ENCODE results near the gene TGM6.

The TGM6 gene

GRCh38 chr20:2380601-2381000 lies at the start of gene TGM6:
TGM6 (plus strand) TSS chr20:2380901; CDS start chr20:2380969, 68 bp downstream.
- DNase-seq, result no peak
- ATAC-seq, result no peak

GRCh38 chr20:2331106-2331505 lies 49.6 kb upstream of the TGM6 start:
- no peak for ATAC-seq
- DNase-seq, result no peak

DNA sequence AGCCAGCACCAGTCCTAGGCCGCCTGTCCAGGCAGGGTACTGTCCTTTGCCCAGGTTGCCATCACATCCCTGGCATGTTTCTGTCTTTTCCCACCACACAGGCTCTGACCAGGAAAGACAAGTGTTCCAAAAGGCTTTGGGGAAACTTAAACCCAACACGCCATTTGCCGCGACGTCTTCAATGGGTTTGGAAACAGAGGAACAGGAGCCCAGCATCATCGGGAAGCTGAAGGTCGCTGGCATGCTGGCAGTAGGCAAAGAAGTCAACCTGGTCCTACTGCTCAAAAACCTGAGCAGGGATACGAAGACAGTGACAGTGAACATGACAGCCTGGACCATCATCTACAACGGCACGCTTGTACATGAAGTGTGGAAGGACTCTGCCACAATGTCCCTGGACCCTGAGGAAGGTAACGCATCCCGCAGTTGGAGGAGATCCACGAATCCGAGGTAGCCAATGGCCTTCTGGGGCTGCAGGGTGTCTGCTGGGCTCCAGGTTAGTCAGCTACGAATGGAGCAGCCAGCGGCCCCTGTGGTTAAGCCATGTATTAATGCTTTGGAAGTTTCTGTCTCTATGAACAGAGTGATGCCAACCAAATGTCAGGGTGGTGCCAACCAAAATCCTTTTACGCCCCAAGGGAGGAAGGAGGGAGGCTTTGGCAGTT lies 48.7 kb upstream of the TGM6 start:
- DNase-seq (no peak), ATAC-seq (no peak)

GRCh38 chr20:2332711-2333110 lies 48.0 kb upstream of the TGM6 start:
- no peak for ATAC-seq
- DNase-seq, result no peak

GRCh38 chr20:2333821-2334220 lies 46.9 kb upstream of the TGM6 start:
- ATAC-seq (no peak), DNase-seq (no peak)

DNA sequence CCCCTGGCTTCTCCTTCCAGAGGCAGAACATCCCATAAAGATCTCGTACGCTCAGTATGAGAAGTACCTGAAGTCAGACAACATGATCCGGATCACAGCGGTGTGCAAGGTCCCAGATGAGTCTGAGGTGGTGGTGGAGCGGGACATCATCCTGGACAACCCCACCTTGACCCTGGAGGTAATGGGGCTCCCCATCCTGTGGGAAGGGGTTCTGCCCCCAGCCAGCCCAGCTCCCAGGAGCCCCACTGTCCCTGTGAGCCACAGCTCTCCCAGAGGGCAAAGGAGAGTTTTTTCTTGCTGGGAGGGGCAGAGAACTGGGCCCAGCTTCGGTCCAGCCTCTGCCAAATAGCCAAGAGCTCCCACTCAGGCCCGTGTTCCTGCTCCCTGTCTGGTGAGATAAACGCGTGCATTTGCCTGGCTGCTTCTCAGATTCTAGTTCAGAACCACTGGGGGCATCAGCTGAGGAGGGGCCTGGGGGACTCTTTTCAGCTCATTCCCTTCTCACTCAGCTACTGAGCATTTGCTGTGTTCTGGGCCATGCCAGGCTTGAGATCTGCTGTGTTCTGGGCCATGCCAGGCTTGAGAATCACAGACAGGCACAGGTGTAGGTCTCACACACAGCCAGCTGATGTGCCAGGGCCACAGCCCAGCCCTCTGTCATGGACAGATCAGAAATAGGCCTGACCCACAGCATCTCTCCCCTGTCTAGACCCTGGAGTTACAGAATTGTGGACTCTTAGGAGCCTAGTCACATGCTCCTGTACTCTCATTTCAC lies 45.4 kb upstream of the TGM6 start:
- no peak for ATAC-seq
- no peak for DNase-seq

- no peak for DNase-seq
- ATAC-seq, result no peak
These were observed 44.2 kb upstream of the TGM6 start for GRCh38 chr20:2336471-2336870.

DNA sequence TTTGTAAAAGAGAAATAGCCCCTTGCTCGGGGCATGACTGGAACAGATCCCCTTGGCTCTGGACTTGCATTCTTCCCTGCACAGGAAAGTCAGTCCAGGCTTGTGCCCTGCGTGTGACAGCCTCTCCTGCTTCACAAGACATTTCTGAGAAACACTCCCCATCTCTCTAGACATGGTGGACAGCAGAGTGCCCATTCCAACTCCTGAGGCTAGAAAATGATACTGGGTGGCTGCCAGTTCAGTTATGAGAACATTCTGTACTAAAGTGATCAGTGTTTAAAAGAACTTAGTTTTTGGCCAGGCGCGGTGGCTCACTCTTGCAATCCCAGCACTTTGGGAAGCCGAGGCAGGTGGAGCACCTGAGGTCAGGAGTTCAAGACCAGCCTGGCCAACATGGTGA lies 43.6 kb upstream of the TGM6 start:
- ATAC-seq, result no peak
- no peak for DNase-seq

DNA sequence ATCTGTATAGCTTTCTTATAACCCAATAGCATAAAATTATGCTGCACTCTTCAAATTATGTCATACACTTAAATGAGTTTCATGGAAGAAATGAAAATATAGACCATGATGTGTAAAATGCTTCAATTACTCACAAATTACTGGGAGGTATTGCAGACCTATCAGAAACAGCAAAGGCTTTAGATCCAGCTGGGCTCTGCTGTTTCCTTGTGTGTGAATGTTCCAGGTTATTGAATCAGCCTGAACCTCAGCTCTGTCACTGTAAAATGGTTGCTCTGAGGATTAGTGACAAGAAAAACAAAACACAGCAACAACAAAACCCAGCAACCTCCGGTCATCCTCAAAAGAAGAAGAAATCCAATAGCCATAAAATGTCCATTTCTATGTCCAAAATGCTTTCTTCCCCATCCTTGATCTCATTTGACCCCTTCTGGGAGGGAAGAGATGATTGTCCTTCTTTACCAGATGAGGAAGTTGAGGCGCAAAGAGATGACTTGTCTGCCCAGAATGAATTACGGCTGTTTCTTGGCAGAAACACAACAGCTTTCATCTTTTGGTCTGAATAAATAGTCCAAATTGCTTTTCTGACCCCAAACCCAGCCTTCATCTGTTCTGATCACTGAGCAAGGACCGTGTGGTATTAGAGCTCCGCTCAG lies 42.2 kb upstream of the TGM6 start:
- DNase-seq (no peak), ATAC-seq (no peak)

DNA sequence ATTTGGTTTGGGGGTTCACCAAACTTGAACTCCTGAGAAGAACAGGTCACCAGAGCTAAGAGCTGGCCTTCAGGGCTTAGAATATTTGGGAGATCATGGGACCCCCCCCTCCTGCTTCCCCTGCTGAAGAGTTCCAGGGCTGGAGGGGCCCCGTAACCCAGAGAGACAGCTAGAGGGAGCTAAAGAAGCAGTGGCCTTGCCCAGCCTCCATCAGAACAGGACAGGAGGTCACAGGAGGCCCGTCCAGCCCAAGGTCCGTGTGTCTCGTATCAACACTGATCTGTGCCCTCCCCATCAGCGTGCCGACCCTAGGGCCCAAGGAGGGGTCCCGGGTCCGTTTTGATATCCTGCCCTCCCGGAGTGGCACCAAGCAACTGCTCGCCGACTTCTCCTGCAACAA lies 40.6 kb upstream of the TGM6 start:
- DNase-seq, result no peak
- no peak for ATAC-seq

GRCh38 chr20:2340823-2341222 lies 39.9 kb upstream of the TGM6 start:
- no peak for ATAC-seq

GRCh38 chr20:2341336-2341735 lies 39.4 kb upstream of the TGM6 start:
- ATAC-seq, result no peak
- no peak for DNase-seq

More at GRCh38 chr20:2340823-2341222, 39.9 kb upstream of the TGM6 start:
- no peak for DNase-seq

DNA sequence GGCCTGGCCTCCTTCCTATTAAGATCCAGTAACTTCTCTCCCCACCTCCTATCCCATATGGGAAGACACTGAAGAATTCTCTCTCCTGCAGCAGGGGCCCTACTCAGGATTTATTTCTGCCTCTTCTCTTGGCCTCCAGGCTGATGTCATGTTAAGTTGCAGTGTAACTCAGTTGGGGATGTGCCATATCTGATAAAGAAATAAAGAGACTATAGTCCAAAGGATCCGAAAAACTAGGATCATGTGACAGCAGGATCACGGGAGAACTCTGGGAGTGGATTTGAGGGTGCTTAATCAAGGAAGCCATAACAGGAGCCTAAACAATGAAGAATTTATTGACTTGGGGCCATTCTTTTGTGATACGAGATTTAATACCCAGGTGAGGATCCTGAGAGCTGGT lies 38.5 kb upstream of the TGM6 start:
- no peak for ATAC-seq
- no peak for DNase-seq

- ATAC-seq (no peak), DNase-seq (no peak)
These were observed 34.5 kb upstream of the TGM6 start for GRCh38 chr20:2346188-2346587.

DNA sequence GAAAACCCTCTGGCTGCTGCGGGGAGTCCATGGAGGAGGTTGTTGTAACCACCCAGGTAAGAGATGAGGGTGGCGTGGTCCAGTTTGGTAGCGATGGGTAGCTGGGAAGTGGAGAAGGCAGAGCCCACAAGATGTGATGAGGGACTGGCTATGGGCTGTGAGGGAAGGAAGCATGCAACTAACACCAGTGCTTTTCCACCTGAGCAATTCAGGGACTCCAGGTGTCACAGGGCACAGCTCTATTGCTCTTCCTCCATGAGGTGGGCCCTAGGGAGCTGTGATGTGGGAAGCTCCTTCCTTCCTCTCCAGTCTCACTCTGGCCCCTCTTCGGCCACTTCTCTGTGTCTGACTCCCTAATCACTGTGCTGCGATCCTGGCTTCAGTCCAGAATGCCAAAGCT lies 32.4 kb upstream of the TGM6 start:
- DNase-seq (no peak), ATAC-seq (no peak)

DNA sequence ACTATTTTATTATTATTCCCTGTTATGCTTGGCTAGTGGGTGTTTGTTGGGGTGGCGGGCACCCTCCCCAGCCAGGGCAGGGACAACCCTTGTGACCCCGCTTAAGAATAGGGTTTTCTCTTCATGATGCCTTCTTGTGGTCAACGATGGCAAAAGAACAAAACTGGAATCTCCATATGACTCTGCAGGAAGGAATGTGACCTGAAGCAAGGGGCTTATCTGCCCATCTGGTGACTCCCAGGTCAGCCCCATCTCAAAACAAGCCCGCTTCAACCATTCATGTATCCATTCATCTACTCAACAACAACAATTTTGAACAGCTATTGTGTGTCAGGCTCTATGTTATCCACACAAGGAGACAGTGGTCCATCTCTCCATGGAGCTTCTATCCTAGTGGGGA lies 30.9 kb upstream of the TGM6 start:
- DNase-seq (no peak), ATAC-seq (no peak)

- ATAC-seq (no peak), DNase-seq (no peak)
These were observed 30.1 kb upstream of the TGM6 start for GRCh38 chr20:2350606-2351005.

DNA sequence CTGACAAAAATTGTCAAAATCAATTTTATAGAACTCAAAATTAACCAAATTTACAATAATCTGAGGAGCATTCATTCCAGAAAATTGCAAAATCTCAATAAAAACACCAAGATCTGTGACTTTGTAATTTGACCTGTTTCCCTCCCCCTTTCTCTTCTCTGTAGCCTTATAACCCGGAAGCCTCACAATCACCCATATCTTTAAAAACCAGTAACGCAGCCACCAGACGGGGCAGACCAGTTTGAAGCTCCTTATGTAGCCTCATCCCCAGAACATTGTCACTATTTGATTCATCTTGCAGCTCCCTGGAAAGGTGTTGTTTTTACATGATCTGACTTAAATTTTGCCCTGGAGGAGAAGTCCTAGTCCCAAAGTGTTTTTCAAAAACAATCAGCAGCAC lies 27.5 kb upstream of the TGM6 start:
- ATAC-seq (no peak), DNase-seq (no peak)

- no peak for DNase-seq
- no peak for ATAC-seq
These were observed 23.6 kb upstream of the TGM6 start for GRCh38 chr20:2357114-2357513.

DNA sequence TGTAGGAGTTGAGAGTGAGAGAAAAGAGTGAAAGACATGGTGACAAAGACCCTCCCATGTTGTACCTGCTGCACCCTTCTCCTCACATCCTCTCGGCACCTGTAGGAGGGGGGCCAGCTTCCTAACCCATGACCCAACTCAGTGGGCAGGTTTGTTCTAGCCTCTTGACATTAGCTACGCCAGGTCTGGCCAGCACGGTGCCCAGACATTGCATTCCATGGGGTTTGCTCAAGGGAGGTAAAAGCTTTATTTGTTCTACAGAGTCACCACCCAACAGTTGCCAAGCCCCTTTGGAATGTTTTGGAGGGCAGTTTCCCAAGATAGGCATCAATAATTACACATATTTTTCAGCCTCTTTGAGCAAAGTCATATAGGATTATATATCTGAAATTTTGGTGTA lies 22.7 kb upstream of the TGM6 start:
- ATAC-seq (no peak), DNase-seq (no peak)

DNA sequence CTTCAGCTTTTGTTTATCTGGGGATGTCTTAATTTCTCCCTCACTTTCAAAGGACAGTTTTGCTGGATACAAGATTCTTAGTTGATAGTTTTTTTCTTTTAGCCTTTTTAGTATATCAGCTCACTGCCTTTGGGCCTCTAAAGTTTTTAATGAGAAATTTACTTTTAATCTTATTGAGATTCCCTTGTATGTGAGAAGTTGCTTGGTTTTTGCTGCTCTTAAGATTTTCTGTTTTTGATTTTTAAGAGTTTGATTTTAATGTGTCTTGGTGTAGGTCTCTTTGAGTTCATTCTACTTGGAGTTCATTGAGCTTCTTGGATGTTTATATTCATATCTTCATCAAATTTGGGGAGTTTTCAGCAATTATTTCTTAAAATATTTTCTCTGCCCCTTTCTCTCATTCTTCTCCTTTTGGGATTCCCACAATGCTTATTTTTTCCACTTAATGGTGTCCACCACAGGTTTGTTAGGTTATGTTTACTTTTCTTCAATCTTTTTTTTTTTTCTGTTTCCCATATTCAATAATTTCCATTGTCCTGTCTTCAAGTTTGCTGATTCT lies 19.6 kb upstream of the TGM6 start:
- DNase-seq, result no peak
- ATAC-seq, result no peak

- ATAC-seq (no peak), DNase-seq (no peak)
These were observed 17.5 kb upstream of the TGM6 start for GRCh38 chr20:2363187-2363586.

DNA sequence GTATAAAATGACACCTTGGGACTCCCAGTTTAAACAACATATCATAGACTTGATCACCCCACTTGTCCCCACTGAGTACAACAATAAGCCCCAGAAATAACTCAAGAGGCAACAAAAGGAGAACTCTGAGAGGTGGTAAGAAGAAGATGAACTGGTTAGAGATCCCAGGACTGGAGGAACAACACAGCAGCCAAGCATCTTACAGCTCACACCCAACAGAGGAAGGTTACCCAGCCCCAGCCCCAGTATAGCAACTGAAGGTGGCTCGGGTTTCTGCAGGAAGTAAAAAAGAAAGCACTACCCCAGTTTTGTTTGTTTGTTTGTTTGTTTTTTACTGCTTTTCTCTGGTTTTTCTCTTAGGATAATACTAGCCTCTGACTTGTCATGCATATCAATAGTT lies 17.1 kb upstream of the TGM6 start:
- ATAC-seq, result no peak
- DNase-seq, result no peak

Measured in stimulated activated naive CD8-positive, alpha-beta T cell treated with anti-CD3 and anti-CD28 coated beads, Interleukin-15, Interleukin-2, amounts not matched to agents 100 U/mL and 50 U/mL, for 24 hours (primary cell).